Activated gamma-delta T cell treated with Interleukin-2 at 50 U/mL for 16 hours (primary cell): Measurements from ENCODE around the gene SRXN1.
A peak's percentile ranks its signal among the peaks of the same experiment; 100 is the strongest.

Experiments used
- DNase-seq: peaks from one replicate; pipeline ENCODE4 v3.0.0-alpha.2; 2020

SRXN1 gene

DNA sequence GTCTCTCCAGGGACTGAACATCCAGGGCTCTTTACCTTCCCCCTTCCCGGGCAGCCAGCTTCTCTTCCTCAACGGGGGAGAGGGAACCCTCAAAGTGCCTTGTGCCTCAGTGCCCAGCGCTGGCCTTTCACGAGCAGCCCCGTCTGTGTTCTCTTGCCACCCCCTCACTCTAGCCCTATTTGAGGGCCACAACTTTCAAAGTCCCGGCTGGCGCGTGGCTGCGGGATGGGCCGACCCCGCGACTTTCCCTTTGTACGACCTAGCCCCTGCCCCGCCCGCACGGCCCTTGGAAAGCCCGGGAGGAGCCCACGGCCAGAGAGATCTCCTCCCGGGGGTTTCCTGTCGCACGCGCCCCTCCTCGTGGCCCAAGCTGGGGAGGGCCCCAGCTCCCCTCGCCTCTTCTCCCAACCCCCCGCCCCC lies 22.0 kb upstream of the SRXN1 start:
- DNase-seq: no peak

DNA sequence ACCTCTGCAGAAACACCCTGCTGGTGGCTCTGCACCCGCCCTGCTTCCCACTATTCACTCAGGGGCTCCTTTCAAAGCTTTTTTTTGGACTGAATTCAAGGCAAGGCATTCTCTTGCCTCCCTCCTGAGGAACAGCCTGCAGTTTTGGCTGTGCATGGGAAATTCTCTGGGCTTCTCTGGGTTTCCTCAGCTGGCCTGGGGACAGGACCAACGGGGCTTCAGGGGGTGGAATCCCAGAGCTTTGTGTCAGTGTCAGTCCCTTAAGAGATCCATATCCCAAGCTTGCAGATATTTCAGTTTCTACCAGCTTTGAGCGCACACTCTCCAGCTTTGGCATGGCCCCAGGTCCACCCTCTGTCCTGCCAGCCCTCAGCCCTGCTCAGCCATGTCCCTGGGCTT lies 20.6 kb upstream of the SRXN1 start:
- DNase-seq: no peak

DNA sequence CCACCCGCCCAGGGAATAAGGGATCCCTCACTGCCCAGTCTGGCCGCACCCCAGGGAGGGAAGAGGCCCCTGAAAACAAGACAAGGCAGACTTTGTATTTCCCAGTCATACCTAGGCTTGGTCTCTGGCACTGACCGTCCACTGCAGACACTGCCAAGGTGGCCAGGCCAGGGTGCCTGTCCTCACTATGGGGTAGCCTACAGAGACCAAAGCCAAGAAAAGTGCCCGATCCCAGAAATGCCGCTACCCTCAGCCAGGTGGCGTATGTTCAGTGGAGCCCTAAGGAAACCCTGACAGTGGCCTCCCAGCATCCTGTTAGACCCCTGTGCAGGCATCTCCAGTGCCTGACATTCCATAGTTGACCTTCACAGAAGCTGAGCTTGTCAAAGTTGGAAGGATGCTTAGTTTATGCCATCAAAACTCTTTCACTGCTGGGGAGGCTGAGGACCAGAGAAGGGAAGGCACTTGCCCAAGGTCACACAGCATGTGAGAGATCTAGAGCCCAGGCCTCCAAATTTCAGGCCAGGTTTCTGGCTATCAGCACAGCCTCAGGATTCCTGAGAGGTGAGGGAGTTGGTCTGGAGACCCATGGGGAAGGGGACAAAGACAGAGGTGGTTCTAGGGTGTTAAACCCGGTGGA lies 20.1 kb upstream of the SRXN1 start:
- no peak for DNase-seq

DNA sequence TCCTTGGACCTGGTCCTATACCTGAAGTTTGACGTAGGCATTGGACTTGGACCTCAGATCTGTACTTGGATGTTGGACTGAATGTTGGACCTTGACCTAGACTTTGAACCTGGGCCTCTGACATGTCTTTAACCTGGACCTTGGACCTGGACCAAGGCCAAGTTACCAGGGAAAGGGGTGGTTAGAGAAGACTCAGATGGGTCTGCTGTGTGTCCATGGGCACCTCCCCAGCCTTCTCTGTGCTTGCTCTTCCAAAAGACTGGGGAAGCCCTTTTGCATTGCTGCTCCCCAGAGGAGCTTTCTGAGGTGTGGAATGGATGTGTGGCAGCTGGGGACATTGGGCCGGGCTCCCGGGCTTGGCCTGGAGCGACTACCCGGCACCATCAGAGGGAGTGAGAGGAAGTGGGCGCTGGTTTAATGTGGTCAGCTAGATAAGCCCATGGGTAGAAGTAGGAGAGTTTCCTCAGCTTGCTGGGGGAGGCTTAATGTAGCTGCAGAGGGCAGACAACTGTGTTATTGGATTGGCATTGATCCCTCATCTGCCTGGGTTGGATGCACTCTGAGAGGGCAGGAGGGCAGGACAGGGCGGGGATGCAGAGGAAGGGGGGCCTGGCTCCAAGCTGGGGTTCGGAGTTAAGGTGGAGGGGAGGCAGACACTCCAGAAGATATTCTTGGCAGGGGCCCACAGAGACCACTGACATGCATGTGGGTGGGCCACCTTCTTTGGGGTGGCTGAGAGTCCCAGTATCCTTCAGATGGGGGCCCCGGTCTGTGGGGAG lies 18.4 kb upstream of the SRXN1 start:
- no peak for DNase-seq

DNA sequence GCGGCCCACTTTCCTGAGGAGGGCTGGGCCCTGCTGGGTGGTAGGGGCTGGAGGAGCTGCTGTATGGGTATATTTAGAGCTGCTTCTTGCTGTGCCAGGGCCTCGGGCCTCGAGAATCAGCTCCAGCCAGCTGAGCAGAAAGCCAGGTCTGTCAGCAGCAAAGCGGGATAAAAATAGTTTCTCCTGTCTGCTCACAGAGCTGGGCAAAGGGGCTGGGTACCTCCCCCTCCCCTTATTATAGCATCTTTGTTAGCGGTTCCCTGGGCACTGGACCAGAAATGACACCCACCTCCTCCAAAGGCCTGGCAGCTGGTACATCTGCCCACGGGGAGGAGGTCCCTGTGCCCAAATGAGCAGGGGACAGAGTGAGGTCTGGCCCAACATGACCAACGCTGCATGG lies 16.6 kb upstream of the SRXN1 start:
- DNase-seq: no peak

DNA sequence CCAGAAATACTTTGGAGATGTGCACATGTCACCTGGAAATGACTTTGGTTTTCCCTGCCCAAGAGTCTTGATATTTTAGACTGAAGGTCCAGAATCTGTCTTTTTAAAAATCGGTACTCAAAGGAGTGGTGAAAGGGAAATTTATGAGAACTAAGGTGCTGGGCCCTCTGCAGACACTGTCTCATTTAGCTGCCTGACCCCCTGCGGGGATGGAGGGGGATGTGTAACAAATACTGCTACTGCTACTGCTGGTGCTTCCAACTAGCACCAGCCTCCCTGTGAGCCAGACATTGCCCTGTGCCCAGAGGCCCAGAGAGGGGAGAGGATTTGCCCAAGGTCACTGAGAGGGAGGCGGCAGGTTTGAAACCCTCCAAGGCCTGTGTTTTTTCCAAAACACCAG lies 15.6 kb upstream of the SRXN1 start:
- DNase-seq: no peak

DNA sequence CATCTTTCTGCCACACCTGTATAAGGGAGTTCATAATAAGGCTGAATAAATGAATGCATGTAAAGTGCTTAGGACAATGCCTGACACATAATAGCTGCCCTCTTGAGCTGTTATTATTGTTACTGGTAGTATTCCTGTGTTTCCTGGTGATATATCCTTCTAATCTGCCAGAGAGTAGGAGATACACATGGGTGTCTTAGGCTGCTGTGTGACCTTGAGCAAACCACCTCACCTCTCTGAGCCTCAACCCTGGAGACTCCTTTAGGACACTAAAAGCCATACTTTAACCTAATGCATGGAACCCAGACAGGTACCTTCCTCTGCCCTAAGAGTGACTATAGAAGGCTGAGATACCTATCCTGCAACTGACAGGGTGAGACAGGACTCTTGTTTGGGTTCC lies 15.1 kb upstream of the SRXN1 start:
- DNase-seq: no peak

DNA sequence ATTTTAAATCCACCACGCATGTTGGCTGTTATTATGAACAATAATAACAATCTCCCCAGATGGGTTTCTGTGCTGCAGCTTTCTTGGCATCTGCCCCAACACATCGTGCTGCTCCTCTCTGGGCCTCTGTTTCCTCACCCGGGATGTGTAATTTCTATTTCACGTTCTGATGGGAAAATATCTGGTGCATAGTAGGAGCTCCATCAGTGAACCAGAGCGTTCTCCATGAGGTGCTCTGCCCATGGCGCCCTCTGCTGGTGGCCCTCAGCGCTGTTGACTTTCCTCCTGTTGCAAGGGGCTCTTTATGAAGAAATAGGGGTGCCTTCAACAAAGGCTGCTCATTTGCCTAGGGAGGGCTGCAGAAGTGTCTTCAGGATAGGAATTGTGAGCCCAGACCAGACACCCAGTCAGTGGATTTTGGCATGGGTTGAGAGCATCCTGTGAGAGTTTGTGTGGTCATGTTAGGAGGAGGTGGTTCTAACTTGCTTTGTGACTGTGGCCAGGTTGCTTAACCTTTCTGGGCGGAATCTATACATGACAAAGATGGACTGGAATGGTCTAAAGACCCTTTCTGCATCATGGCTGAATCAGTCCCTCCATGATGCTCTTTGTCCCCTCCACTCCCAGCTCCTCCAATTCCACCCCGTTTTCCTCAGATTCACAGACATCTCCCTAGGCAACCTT lies 14.5 kb upstream of the SRXN1 start:
- peak; percentile 63 for DNase-seq

DNA sequence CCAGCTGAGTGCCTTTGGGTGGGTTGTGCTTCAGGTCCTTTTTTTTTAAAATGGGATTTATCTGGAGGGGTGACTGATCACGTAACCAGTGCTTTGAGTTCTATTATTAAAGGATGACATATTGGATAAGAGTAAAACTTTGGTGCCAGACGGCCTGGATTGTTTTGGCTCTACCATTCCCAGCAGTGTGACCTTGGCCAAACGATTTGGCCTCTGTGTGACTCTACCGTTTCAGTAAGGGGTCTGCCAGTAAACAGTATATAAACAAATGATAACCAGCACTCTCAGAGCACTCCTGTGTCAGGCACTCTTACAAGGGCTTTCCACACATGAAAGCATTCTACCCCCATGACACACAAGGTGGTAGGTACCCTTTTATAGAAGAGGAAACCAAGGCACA lies 13.9 kb upstream of the SRXN1 start:
- no peak for DNase-seq

DNA sequence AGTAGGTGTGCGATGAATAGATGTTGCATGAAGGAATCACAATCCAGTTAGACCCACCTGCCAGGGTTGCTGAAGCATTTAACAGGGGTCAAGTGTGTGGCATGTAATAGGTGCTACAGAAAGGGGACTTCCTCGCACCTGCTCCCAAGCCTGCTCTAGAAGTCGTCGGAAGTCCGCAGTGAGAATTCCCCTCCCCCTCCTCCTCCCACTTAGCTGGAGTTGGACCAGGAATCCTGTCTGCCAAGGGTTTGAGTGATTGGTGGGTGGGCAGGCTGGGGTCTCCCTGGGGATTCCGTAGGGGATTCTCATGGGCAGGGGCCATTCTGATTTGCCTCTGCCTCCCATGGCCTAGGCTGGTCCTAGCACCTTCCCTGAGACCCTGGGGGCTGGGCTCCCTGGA lies 12.3 kb upstream of the SRXN1 start:
- no peak for DNase-seq

DNA sequence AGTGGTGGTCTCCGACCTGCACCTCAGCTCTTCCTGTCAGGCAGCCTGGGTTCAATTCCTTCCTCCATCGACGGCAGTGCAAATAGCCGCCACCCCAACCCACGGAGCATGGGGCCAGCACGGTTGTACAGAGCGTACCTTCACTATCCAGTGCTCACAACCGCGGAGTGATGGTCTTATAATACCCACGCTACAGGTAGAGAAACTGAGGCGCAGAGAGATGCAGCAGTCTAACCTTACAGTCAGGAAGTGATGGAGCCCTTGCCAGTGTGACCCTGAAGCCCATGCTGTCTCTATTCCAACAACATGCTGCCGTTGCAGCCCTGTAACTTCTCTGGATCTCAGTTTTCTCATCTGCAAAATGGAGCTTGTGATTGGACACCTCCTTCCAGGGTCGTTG lies 11.6 kb upstream of the SRXN1 start:
- no peak for DNase-seq

DNA sequence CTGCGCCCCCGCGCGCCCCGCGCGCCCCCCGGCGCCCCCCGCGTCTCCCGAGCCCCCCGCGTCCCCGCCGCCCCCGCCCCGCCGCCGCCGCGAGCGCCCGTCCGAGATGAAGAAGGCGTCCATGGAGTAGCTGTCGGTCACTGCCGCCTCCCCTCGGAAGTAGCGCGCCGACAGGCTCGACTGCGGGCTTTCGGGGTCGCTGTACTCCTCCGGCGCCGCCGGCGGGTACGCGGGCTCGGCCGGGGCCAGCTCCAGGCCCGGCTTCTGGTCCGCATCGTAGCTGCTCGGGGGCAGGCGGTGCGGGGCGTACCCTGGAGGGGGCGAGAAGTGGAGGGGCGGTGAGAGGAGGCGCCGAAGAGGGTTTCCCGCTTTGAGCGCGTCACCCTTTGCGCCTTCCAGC lies 11.2 kb upstream of the SRXN1 start:
- DNase-seq: no peak

DNA sequence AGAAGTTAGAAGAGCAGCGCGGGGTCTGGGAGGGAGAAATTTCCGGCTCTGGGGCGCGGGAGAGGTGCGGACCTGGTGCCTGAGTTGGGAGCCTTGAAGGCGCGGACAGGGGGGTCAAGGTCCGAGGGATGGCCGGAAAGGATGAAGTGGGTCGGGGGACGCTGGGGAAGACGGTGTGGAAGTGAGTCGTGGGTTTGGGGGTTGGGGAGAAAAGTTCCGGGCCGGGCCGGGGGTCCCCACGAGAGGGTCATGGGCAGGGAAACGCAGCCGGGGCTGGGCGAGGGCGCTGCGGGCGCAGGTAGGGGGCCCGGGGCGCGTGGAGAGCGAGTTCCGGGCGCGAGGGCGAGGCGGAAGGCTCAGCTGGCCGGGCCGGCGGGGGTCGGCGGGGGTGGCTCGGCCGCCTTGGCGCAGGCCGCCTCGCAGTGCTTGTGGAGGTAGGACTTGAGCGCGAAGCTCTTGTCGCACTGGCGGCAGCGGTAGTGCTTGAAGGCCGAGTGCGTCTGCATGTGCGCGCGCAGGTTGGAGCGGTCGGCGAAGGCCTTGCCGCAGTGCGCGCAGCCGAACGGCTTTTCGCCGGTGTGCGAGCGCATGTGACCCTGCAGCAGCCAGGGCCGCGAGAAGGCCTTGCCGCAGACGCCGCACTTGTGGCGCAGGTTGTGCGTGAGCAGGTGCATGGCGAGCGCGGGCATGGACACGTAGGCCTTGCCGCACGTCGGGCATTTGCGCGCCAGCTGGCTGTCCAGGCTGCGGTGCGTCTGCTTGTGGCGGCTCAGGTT lies 10.5 kb upstream of the SRXN1 start:
- no peak for DNase-seq

DNA sequence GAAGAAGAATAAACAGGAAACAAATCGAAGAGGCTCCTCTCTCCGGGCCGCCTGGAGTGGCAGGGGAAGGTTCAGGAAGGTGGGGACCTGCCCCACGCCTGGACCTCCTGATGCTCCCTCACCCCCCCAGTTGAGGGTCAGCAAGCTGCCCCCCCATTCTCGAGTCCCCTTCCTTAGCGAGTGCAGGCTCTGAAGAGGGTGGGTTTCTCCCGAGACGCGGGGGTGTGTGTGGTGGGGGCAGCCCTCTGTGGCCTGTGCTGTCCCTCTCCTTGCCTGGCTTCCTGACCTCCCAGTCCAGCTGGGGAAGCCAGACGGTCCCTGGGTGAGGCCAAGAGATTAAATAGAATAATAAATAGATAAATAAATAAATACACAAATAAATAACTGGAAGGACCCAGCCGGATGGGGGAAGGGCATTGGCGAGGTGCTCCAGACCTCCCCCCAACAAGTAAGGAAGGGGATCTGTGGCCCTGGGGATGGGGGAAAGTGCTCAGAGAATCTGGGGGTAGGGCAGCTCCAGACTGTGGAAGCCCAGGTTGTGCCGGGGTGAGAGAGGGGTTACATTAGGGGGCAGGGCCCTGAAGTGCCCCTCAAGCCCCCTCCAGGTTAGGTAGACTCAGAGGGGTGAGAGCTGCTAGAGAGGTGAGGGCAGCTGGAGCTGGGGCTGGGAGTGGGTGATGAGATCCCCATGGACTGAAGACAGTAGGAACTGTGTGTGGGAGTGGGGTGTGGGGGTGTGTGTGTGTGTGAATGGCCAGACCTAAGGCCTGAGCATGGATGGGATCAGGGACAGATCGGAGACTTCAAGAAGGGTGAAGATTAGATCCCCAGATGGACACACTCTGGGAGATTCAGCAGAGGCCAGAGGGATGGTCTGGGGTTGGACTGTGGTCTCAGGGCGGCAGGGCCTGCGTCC lies 9.5 kb upstream of the SRXN1 start:
- no peak for DNase-seq

DNA sequence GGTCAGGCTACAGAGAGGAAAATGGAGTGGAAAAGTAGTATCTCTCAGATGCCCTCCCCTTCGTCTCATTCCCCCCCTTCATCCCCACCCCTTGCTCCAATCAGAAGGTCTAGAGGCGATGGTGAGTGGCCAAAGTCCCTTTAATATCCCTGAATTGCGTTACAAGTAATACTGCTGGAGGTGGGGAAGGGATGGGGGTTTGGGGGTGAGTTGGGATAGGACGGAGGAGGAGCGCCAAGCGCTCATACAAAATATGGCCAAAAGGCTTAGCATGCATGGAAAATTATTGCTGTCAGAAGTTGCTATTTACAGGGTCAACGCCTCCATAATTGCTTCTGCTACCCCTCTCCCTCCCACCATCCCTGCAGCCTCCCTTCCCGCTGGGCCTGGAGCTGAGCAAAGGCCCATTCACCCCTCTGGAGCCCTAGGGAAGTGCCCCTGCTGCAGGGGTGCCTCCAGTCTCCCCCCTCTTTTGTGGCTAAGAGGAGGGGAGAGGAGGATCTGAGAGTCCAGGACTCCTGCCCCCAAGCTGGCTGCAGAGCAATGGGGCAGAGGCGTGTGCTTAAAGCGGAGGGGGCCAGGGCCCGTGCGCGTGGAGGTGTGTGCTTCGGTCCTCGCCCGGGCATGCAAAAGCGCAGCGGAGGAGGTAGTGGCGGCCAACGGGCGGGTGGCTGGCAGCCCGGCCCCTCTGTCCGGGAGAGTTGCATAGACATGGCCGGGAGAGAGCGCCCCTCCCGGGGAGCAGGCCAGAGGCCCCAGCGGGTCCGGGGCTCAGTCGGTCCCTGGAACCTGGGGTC lies 8.7 kb upstream of the SRXN1 start:
- no peak for DNase-seq

DNA sequence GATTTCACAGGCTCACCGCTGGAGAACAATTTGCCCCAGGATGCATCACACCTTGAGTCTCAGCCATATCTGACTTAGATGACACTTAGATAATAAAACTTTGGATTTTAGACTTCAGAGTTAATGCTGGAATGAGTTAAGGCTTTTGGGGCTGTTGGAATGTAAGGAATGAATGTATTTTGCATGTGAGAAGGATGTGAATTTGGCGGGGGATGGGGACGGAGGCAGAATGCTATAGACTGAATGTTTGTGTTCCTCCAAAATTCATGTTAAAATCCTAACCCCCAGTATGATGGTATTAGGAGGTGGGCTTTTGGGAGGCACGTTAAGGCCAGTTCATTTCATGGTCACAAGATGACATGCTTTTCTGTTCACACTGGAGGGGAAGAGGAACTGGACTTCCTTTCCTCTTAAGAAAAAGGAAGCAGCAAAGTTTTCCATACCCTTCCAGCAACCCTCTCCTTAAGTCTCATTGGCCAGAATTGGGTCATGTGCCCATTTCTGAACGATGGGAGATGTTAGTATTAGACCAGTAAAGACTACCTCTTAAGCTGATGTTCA lies 5.8 kb upstream of the SRXN1 start:
- no peak for DNase-seq

DNA sequence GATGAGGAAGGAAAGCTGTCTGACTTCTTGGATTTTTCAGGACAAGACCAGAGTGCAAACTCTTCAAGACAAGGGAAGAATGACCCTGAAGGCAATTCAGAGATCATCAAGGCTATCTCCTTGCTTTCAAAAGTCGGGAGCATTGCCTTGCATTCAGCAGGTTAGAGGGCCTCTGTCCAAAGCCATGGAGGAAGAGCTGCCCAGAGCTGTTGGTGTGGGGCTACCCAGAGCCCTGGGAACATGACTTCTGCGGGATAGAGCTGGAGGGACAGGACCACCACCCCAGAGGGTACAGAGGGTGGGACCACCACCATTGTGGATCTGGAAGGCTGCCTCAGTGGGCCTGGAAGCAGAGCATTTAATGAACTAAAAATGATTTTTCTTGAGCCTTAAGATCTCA lies 5.2 kb upstream of the SRXN1 start:
- no peak for DNase-seq

DNA sequence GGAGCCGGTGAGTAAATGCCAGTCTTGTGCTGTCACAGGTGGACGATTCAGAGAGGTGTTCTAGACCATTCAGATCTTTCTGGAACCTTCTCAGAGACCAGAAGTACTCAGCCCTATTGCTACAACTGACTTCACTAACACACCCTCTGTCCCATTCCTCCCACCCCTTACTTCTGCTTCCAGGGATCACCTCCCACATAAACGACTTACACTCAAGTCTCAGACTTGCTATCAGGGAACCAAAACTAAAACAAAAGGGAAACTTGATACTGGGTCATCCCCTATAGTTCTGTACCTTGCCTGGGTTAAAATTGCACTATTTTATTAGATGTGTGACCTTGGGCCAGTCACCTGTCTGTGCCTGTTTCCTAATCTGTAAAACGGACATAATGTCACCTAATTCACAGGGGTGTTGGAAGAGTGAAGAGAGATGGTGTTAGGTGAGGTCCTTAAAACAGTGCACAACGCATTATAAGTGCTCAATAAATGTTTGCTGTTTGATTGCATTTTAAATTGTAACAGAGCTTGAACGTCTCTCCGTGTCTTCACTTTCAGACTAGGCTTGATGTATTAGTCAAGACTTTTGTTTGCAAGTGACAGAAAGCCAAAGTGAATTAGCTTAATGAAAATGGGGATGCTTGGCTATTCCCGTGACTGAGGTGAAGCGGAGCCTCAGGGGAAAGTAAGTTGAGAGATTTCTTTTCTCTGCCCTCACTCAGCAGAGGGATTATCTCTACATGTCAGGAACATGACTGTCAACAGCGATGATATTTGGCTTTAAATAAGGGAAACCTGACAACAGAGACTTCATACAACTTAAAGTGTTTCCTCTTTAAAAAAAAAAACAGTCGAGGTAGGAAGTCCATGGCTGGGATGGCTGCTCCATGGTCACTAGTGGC lies 3.0 kb upstream of the SRXN1 start:
- no peak for DNase-seq

DNA sequence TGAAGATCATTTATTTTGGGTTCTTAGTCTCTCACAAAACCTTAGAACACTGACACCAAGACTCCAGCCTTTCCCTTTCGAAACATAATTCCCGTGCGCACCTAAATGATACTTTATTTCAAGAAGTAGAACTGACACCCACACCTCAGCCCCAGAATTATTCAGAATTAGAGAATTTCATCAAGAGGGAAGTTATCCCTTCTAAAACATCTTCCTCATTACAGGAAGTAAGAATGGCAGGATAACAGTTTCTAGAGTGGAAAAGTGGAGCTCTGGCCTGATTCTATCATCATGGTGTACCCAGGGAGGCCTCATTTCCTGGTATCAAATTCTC lies 1.4 kb upstream of the SRXN1 start:
- no peak for DNase-seq
